ENCODE results near the gene XPC.

XPC gene

DNA sequence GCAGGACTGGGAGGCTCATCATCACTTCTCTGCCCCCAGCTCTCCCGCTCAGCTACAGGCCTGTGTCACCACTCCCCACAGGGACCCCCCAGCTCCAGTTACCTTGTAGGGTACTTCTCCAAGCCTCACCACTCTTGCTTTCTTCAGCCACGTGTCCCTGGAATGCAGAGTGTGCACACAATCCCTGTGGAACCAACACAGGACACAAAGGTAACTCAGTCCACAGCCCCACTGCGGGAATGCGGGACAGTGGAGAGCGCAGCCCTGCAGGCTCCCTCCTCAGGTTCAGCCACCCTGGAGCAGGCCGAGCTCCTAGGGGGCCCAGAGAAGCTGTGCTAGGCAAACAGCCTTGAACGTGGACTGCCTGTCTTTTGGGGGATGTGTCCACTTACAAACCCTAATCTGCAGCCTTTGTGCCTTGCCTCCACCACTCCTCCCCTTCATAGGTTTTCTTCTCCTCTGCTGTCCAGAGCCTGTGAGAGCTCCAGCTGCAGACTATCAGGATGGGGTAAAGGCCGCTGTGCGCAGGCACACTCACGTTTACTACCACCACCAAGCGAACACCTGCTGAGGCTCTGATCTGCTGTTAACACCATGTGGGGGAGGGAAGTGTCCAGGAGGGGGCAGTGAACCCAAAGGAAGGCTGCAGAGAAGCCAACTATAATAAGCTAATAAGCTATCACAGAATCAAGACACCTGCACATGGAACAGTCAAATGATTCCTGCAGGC is 26.0 kb downstream of the XPC start:
- TF ChIP-seq NFIC (IDR thresholded peaks at IDR 0.05) (no peak), TCF12 (IDR thresholded peaks at IDR 0.05; ENCODE audit: low read depth) (no peak), FOXM1 (IDR thresholded peaks at IDR 0.05; ENCODE audit: borderline replicate concordance, low read depth) (no peak), TEAD4 (IDR thresholded peaks at IDR 0.05) (no peak), YY1 (IDR thresholded peaks at IDR 0.05; ENCODE audit: low read depth) (no peak), RAD21 (IDR thresholded peaks at IDR 0.05; ENCODE audit: low read depth) (no peak), ZBTB7A (IDR thresholded peaks at IDR 0.05; ENCODE audit: low read depth) (no peak), EP300 (IDR thresholded peaks at IDR 0.05; ENCODE audit: borderline replicate concordance) (no peak), EGR1 (IDR thresholded peaks at IDR 0.05) (no peak), CEBPB (IDR thresholded peaks at IDR 0.05) (no peak), CREB1 (IDR thresholded peaks at IDR 0.05; ENCODE audit: low read depth) (no peak), TAF1 (IDR thresholded peaks at IDR 0.05; ENCODE audit: low read depth) (no peak)
- TF ChIP-seq, protein P1, sequence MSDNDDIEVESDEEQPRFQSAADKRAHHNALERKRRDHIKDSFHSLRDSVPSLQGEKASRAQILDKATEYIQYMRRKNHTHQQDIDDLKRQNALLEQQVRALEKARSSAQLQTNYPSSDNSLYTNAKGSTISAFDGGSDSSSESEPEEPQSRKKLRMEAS (IDR thresholded peaks at IDR 0.05), result no peak
- TF ChIP-seq, protein P2, sequence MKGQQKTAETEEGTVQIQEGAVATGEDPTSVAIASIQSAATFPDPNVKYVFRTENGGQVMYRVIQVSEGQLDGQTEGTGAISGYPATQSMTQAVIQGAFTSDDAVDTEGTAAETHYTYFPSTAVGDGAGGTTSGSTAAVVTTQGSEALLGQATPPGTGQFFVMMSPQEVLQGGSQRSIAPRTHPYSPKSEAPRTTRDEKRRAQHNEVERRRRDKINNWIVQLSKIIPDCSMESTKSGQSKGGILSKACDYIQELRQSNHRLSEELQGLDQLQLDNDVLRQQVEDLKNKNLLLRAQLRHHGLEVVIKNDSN (IDR thresholded peaks at IDR 0.05), result no peak
- TF ChIP-seq, protein P3, sequence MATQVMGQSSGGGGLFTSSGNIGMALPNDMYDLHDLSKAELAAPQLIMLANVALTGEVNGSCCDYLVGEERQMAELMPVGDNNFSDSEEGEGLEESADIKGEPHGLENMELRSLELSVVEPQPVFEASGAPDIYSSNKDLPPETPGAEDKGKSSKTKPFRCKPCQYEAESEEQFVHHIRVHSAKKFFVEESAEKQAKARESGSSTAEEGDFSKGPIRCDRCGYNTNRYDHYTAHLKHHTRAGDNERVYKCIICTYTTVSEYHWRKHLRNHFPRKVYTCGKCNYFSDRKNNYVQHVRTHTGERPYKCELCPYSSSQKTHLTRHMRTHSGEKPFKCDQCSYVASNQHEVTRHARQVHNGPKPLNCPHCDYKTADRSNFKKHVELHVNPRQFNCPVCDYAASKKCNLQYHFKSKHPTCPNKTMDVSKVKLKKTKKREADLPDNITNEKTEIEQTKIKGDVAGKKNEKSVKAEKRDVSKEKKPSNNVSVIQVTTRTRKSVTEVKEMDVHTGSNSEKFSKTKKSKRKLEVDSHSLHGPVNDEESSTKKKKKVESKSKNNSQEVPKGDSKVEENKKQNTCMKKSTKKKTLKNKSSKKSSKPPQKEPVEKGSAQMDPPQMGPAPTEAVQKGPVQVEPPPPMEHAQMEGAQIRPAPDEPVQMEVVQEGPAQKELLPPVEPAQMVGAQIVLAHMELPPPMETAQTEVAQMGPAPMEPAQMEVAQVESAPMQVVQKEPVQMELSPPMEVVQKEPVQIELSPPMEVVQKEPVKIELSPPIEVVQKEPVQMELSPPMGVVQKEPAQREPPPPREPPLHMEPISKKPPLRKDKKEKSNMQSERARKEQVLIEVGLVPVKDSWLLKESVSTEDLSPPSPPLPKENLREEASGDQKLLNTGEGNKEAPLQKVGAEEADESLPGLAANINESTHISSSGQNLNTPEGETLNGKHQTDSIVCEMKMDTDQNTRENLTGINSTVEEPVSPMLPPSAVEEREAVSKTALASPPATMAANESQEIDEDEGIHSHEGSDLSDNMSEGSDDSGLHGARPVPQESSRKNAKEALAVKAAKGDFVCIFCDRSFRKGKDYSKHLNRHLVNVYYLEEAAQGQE (IDR thresholded peaks at IDR 0.05; ENCODE audit: low read depth), result no peak

DNA sequence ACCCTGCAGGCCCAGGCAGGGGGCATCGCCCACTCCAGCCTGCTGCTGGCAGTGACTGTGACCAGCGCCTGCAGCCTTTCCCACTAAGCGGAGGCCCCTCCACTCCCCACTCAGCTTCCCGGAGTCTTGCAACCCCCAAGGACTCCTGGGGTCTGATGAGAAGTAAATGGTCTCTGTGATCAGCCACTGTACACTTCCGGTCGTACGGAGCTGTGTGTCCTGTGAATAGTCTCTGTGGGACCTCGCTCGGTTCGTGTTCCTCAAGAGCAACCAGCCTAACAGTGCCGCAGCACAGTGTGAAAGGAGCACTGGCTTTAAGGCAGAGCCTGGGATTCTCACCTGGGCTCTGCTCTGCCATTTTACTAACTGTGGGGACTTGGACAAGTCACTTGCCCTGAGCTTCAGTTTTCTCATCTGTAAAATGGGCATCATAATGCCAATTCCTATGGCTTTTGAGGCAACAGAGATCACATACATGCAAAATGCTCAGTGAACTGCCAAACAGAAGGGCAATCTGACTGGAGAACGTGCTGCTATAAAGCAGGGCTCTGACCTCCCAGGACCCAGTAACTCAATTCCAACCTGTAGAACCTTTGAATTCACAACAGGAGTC is 26.8 kb downstream of the XPC start:
- TF ChIP-seq CREB1 (IDR thresholded peaks at IDR 0.05; ENCODE audit: low read depth) (no peak), TAF1 (IDR thresholded peaks at IDR 0.05; ENCODE audit: low read depth) (no peak), EGR1 (IDR thresholded peaks at IDR 0.05) (no peak), NFIC (IDR thresholded peaks at IDR 0.05) (no peak), EP300 (IDR thresholded peaks at IDR 0.05; ENCODE audit: borderline replicate concordance) (no peak)
- TF ChIP-seq, protein P1 (IDR thresholded peaks at IDR 0.05), result no peak

DNA sequence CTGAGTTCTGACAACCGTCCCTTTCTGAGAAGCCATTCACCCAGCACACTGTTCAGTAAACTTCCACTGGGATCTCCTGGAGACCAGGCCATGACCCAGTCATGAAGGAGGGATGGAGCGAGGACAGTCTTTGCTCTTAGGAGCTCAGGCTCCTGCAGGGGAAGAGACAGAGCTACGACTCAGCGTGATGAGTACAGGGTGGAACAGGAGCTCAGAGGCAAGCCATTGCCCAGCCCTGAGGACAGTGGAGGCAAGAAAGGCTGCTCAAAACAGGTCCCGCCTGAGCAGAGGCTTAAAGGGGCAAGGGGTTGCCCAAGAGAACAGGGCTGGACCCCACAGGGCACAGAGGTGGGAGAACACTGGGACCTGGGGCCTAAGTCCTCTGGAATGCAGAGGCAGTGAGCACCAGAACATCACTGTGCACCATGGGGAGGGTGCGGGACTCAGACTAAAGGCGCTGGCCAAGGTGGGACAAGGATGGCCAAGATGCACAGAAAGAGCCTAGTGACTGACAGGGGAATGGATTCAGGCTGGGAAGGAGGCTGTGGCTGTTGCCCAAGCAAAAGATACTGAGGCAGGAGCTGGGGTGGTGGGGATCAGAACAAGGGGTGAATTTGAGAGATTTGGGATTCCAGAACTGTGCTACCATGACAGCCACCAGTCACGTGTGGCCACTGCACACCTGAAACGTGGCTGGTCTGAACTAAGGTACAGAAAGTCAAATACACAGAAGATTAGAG is 27.7 kb downstream of the XPC start:
- no peak for TF ChIP-seq TCF12 (IDR thresholded peaks at IDR 0.05; ENCODE audit: low read depth)
- TF ChIP-seq EP300 (IDR thresholded peaks at IDR 0.05; ENCODE audit: borderline replicate concordance), result no peak
- TF ChIP-seq, protein P3 (IDR thresholded peaks at IDR 0.05; ENCODE audit: low read depth), result no peak
- TF ChIP-seq, protein P1 (IDR thresholded peaks at IDR 0.05), result no peak

DNA sequence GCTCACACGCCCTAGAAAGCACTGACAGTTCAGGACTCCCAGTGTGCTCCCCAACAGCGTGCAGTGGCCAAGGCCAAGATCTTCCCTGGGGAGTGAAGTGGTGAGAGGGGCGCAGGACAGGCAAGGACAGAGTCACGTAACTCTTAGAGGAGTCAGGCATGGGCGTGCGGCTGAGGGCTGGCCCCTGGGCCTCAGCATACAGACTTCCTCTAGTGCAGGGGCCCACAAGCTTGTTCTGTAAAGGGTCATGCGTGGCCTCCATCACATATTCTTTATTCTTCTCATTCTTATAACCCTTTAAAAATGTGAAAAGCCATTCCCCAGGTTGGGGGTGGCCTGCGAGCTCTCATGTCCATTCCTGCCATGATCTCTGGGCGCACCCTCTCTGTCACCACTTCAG is 28.3 kb downstream of the XPC start:
- no peak for TF ChIP-seq TAF1 (IDR thresholded peaks at IDR 0.05; ENCODE audit: low read depth)
- TF ChIP-seq, protein P1 (IDR thresholded peaks at IDR 0.05), result no peak
- no peak for TF ChIP-seq TCF12 (IDR thresholded peaks at IDR 0.05; ENCODE audit: low read depth)

DNA sequence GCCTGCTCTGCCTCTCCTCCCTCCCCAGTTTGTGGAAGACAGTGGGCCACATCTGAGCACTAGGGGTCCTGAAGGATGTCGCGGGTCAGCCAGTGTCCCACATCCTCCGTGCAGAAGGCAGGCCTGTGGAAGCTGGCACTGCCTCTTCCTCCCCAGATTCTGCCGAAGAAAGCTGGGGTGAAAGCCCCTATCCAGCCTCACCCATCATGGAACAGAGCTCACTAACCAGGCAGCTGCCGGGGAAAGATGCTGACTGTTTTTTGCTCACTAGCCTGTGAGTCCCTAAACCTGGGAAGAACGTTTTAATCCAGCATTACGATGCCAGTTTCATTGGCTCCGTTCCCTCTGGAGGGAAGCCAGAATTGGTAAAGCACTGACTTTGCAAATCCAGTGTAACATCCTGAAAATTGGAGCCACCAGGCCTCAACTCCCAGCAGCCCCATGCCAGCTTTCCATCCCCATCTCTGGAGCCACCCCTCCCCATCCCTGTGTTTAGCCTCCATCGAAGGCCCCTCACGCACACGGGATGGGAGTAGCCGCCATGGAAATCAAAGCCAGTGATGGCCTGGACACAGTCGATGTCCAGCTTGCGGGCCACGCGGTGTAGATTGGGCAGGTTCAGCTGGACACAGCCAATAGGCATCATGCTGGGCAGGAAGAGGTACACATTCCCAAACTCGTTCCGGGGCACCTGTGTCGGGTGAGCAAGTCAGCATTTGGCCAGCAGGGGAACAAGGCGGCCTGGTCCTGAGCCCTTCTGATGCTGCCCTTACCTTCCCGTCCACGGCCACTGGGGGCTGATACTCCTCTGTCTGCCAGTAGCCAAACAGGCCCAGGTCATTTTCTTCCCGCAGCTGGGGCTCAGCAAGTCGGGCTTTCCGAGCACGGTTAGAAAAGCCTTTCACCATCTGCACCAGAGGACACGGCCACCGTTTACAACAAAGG is 30.1 kb downstream of the XPC start:
- no peak for TF ChIP-seq TAF1 (IDR thresholded peaks at IDR 0.05; ENCODE audit: low read depth)
- TF ChIP-seq, protein P1 (IDR thresholded peaks at IDR 0.05), result no peak
- TF ChIP-seq TCF12 (IDR thresholded peaks at IDR 0.05; ENCODE audit: low read depth), result no peak
- no peak for TF ChIP-seq RAD21 (IDR thresholded peaks at IDR 0.05; ENCODE audit: low read depth)
- TF ChIP-seq NFIC (IDR thresholded peaks at IDR 0.05), result no peak

All from Ishikawa (cell line).